CD4-positive, alpha-beta T cell treated with Interleukin-12 subunit alpha and Interleukin-12 subunit beta, for 1 hour (primary cell): ENCODE data around the gene EOGT.

Source experiments
- DNase-seq: peaks from one replicate; pipeline ENCODE4 v3.0.0-alpha.2; 2020

The EOGT gene

DNA sequence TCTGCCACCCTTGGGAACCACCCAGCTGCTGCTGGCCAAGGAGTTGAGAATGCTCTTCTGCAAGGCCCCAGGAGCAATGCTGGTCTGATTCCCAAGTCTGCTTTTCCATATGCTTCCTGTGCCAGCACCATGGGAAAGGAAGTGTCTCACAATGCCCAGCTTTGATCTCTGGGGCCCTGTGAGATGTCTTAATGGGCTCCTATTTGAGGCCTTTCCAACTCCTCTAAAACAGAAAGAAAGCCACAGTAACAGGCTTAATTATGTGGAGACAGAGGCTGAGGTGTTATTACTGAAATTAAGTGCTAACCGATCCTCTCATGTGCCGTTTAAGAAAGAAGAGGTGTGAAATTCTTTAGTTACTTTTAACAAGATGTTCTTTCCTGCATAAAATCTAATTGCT, 4.5 kb downstream of the EOGT start:
- no peak for DNase-seq

DNA sequence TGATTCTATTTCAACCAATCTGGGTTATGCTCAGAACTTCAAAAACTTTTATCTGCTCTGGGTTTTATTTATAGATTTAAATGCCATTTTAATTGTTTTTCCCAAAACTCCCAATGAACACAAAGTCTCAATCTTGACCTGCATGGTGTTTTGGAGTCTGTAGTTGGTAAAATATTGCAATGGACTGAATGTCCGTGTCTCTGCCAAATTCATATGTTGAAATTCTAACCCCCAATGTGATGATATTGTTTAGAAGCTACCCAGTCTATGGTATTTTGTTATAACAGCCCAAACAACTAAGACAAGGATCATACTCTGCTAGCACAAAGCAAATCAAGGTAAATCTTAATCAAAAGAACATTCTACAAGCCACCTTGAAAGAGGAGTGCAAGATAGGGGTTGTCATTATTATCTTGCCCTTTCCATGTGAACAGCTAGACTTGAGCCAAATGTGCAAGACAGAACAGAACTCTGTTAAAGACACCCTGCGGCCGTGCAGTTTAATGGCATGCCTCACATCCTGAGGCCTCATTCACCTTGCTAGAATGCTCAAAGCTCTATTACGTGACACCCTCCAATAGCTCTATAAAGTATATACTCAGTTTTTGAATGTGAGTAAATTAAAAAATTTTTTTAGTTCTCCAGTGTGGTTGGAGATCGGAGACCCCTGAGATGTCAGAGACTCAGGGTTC, 7.5 kb downstream of the EOGT start:
- no peak for DNase-seq

DNA sequence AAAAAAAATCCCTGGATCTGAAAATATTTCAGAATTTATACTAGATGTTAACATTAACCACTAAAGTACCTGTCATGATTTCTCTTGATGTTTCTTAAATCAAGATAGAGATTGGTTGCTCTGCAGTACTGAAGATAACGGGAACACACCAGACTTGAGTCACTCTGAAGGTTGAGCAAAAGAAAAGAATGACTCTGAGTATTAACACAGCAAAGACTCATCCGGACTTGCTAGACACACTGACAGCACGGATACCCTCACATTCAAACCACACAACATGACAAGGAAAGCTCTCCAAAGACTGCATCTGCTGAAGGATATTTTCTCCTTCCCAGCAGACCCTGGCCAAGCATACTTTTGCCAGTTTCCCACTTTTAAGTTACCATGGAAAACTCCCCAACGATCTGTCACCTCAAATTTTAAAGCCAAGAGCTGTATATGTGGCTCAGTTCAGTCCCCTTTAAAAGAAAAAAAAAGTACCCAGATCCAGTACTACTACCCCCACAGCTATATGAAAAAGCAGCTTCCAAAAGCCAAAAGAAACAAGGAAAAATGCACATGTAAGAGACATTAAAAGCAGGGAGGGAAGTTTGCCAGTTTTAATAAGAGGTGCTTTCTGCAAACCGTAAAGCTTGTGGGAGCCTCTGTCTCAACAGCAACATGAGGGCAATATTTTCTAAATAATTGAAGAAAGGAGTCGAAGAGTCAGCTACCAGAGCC, 8.3 kb downstream of the EOGT start:
- no peak for DNase-seq

DNA sequence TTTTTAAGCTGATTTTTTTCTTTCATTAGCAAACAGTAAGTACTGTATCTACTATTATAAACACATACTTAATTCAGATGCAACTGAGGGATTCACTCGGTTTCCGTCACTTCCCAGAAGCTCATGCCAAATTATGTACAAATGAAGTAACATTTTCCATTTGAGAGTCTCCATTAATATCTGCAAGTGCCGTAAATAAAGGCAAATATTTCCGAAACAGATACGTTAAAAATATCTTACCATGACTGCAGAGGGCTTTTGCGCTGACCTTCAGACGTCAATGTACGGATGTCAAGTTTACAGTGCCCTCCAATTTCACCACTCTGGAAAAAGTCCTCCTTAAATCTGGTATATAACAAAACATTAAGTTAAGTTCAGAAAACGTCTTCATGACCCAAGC, 9.3 kb downstream of the EOGT start:
- no peak for DNase-seq

DNA sequence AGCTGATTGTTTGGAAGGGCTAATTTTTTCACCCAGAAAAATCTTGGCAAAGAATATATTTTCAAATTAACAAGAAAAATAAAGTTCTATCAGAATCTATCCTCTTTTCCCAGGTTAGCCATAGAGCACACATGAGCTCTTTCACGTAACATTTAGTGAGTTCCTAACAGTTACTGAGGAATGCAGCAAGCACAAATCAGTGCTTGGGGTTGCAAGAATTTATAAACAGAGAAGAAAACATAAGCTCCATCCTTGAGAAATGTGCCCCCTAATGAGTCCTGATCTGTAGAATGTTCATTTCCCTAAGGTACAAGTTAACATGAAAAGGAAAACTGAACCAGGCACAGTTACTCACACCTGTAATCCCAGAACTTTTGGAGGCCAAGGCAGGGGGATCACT, 13.9 kb downstream of the EOGT start:
- DNase-seq: no peak

DNA sequence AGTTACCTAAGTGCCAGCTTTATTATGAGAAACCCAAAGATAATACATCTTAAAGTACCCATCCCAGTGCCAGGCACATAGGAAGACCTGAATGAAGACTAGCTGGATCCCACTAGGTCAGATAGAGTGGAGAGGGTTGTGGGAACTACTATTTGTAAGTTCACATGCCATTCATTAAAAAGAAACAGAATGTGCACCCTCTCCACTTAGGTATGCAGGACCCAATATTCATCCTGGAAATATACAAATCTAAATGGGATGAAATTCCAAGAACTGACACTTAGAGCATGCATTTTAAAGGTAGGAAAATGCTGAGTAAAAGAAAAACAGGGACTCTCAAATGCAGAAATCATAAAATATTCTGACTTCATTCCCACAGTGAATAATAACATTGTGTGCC, 14.3 kb downstream of the EOGT start:
- DNase-seq: no peak

DNA sequence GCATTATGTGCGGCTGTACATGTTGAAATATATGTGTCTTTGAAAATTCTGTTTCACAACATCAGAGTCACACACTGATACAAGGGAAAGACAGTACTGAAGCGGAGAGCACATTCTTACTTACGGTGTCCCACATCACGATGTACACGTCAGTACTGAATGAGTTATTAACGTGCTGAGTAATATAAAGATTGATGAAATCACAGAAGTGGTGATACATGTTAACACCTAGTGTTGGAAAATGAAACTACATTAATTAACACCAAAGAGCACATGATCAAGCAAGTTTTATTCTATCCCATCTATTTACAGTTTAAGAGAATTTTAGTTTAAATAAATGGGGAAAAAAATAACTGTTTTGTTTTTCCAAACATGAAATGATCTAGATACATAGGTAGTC, 15.6 kb downstream of the EOGT start:
- no peak for DNase-seq

DNA sequence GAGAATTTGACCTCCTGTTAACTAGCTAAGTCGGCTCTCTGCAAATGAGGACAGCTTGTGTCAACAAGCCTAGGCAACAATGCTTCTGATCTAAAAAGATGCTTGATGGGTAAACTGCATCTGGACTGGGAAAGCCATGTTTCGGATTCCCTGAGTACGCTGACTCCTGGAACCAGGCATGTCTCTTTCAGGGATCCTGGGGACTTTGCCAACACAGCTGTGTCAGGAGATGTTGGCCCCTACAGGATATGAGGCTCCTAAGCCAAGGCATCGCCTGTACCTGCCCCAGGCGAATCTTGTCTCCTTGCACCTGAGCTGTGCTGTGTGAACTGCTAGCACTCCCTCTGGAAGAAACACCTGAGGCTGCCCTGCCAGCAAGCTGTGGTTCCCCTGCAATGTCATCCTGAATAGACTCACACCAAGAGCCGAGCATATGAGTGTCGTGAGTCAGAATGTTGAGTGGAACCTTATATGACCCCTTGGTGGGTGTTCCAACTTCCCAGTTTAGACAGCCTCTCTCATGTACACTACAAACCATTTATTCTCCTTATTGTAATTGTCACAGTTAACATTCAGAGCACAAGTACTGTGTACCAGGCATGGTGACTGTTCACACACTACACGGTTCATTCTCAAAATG, 17.0 kb downstream of the EOGT start:
- no peak for DNase-seq

DNA sequence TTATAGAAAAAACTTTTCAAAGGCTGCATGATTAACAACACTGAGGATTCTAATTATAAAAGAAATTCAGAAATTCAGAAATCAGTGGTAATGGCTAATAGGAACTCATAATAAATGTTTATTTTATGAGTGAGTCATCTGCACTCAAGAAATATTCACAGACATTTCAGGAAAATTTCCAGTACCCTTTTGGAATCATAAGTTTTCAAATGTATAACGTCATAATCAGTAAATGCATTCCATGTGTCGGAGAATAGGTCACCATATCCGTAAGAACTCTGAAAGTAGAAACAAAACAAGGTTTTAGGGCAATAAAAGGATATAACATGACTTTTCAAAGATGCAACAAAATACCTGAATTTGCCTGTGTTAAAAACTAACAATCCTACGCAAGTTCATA, 24.7 kb downstream of the EOGT start:
- DNase-seq: no peak

DNA sequence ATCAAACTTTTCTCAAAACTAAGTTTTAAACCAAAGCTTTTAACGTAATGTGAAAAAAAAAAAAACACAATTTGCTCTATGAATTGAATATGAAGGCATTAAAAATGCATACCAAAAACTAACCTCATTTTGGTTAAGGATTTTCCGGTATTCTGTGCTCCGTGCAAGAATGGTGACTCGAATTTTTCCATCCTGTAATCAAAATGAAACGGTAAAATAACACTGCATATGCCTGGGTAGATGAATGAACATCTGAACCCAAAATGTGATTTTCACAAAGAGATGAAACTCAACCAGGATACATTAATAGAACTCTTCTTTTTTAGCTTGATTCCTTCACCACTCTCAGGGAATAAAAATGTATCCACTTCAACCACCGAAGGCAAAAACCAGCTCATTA, 26.2 kb downstream of the EOGT start:
- DNase-seq: no peak

DNA sequence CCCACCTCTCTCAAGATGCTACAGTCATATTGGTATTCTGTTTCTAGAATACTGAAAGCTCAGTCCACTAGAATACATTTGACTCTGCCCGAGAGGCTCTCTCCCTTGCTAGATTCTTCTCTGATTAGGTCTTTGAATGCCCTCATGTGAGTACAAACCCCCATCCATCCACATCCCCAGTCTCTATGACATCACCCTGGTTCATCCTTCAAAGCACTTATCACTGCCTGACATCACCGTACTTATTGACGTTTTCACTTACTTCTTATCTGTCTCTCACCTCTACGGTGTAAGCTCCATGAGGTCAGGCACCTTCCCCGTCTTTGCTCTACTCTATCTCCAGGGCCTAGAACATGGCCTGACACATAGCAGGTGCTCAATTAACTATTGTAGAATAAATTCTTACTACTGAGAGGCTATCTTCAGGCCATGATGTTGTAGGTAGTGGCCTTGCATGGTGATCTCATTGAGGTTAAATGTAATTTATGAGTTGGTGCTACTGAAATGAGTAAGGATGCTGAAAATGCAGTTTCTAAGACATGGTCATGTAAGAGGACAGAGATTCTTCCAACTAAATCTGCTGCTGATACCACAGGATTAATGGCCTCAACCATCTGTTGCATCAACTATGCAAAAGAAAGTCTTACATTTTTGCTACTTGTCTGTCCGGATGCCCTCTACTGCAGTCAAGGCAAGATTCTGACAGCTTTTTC, 26.8 kb downstream of the EOGT start:
- no peak for DNase-seq

DNA sequence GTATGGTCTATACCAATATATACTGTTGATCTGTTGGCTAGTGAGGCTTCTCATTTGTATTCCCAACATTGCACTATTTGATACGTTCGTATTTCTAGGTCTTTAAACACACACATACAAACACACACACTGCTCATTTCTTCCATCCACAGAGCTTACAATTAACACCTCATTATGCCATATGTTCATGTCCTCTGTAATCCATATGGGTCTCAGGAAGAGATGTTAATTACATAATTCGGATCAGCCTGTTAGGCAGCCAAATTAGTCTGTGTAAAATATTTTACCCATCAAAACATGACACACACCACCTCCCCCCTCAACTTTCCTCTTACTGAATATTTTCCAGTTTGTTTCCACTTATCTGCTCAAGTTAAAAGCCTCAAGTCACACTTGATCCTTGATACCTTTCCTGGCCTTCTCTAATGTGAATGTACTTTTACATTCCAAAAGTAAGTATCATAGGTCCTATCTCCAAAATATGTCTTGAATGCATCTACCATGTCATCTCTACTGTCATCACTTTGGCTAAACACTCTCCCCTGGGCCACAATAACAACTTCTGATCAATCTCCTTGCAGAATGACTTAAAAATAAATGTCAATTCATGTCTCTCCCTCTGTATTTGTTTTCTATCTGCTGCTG, 28.2 kb downstream of the EOGT start:
- no peak for DNase-seq

DNA sequence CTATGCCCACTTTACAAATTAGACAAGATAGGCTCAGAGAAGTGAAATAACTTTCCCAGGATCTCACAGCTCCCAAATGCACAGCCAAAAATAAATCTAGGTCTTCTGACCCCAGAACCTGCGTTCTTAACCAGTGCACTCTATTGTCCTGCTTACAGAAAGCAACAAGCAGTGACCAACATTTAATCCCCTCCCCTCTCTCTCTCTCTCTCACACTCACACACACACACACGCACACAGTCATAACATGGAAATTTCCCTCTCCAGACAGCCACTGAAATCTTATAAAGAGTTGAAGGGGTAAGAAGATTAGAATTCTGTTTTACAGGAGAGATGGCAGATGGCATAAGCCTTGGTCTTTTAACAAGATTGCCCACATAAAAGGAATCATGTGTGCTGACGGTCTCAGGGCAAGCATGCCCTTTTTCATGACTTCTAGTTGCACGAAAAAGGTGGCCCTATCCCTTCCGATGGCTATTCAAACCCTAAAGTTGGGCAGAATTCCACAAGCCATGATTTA, 29.4 kb downstream of the EOGT start:
- no peak for DNase-seq

DNA sequence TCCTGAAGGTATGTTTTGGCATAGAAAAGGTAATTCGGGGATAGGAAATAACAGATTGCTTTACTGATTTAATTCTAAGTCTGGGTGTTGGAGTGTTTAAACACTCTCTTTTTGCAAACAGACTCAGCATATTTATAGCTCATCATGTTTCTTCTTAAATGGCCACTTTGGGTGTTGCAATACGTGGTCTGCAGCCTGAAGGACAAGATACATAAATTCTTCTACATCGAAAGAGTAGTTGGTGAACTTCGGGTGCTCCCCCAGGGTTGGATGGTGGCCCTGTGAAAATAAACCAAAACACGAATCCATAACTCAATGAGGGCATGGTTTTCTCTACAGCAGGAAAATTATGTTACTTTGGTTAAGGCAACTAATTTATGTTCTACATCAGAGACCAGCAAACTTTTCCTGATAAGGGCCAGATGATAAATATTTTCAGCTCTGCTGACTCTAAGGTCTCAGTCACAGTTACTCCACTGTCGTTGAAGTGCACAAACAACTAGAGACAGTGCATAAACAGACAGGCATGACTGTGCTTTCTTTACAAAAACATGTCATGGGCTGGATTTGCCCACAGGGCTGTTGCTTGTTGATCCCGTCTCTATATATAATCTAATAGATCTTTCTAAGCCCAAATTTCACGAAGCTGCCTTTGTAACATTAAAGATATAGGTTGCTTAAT, 35.9 kb downstream of the EOGT start:
- no peak for DNase-seq

DNA sequence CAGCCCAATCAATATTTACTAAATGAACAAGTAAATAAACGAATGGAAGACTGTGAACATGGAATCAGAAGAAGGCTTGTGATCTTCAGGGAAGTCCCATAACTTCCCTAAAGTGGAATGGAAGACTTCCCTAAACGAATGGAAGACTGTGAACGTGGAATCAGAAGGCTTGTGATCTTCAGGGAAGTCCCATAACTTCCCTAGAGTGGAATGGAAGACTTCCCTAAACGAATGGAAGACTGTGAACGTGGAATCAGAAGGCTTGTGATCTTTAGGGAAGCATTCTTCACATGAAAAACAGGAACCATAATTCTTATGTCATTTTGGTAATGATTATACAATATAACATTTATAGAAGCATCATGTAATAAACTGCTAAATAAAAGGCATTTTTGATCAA, 38.8 kb downstream of the EOGT start:
- DNase-seq: no peak

DNA sequence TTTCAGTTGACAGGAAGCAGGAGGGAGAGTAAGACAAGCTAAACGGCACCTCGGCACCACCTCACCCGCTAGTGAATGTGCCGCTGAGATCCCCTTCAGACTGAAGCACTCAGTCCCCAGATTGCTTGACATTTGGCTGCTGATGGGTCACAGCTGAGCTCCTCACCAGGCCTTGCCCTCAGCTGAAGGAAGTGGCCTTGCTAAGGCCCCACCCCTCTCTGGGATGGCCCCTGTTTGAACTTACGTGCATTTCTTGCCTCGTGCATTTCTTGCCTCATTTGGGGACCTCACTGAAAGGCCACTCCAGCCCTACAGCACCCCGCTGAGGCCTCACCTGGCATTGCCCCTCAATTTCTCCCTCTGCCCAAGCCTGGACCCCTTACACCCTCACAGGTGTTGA, 39.8 kb downstream of the EOGT start:
- no peak for DNase-seq

DNA sequence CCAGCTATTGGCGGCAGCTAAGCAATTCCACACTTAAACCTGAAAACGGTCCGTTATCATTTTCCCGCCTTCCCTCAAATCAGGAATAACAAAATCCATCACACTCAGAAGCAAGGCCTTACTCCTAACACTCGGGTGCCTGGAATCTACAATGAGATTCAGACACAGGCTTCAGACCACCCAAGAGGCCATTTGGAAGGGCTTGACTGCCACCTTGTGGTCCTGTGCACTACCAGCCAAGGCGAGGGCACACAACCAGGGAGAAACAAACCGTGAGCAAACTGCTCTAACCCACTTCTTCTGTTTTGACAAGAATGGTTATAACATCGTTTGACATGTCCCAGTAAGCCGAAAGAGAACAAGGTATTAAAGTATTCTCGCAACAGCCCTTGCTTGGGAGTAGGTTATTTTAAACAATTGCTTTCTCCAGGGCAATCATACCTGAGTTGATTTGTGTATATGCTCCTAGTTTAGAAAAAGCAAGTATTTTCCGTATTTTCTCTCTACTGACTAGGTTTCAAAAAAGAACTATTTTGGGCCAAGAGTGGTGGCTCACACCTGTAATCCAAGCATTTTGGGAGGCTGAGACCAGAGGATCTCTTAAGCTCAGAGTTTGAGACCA, 41.0 kb downstream of the EOGT start:
- DNase-seq: peak; percentile 17

DNA sequence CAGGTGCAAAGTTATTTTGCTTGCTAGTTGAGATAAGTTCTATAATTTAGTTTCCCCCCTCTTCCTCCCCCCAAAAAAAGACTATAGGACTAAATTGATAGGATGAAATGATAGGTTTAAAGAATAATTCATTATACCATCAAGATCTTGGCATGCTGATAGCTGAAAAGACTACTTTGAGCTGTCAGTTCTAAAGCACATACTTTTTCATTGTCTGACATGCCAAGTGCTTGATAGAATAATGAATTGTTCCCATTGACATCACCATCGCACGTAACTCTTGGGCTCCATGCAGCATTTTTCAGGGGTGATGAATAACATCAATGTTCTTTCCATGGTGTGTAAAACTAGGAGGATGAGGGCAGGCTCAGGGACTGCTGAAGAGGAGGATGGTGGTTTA, 48.8 kb downstream of the EOGT start:
- no peak for DNase-seq

DNA sequence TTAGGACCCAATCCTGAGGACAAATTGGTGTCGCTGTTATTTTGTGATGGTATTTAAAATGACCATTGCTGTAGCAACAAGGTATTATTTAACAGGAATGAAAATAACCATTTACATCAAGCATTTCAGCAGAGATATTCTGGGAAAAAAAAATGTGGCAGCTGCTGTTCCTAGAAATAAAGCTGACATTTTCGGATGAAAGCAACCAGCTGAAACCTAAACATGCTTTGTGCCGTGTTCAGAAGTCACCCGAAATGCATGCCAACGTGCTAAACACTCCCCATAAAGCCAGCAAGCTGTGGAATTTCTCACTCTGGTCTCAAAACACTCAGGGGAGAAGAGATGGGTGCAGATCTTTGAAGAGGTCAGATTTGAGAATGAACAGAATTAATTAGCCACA, 49.6 kb downstream of the EOGT start:
- no peak for DNase-seq

DNA sequence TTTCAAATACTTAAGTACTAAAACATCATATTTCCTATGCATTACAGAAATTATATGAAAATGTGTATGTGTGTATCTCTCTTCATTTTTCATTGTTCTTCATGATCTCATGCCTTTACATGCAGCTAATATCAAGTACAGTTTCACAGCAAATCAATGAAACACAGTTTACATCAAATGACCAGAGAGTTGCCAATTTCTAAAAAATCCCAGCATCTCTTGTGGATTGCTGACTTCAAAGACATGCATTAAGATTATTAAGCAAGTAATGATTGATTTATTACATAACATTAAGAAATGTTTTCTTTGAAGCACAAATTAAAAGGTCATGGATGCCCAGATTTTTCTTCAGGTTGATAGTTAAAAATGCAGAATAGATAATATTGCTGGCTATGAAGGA, 50.1 kb downstream of the EOGT start:
- DNase-seq: no peak

DNA sequence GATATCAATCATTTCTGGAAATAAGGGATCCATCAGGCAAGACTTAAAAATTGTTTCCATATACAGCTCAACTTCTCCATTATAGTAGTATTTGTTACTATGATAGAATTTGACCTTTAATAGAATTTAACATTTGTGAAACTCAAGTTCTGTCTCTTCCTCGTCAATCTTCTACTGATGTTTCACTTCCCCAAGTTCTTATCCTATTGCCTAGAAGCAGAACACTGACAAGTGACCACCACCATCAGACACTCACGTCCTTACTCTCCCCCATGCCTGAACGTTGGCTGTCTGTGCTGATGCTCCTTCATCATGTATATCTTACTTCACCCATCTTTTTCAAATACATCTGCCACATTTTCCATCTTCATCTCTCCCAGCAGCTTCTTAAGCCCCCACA, 54.6 kb downstream of the EOGT start:
- DNase-seq: no peak

DNA sequence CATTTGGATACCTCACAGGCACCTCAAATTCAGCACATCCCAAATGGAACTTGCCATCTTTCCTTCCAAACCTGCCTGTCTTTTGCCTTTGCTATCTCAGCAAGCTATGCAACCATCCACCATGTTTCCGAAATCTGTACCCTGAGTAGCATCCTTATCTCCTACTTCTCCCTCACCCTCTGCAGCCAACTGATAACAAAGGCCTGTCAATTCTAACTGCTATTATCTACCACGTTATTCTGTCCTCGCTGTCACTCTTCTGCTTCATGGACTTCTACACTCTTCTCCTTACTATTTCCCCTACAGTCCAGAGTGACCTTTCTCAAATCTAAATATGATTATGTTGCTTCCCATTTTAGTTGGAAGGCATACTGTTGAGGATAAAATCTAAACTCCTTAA, 55.6 kb downstream of the EOGT start:
- DNase-seq: no peak
